Fibroblast of lung (primary cell): ENCODE measurements around the gene GPX8. TPM values are rescaled to one million over a fixed set of nuclear protein-coding genes. Genes with fewer than 3 reads are reported as not detected.

Experiments used
- DNase-seq, 2 donors: peaks; one replicate each; pipeline versions ENCODE4 v3.0.0 to v3.0.0-alpha.2; 2010; ENCODE audit warnings: low read depth in 2 of 2
- H2AFZ ChIP-seq: 2 replicates; pipeline ENCODE4 v1.5.1; 2012; ENCODE audit warnings: low read length, control low read depth, inconsistent platforms
- H3K27ac ChIP-seq: 2 replicates; pipeline ENCODE4 v1.5.1; 2011; ENCODE audit warnings: low read length, control low read depth; ENCODE audit not compliant: insufficient read depth
- H3K27me3 ChIP-seq: 2 replicates; pipeline ENCODE4 v1.5.1; 2011; ENCODE audit warnings: mild to moderate bottlenecking, low read length; ENCODE audit not compliant: control insufficient read depth, insufficient read depth
- H3K36me3 ChIP-seq: 2 replicates; pipeline ENCODE4 v1.5.1; 2011; ENCODE audit warnings: low read length; ENCODE audit not compliant: control insufficient read depth, insufficient read depth
- H3K4me1 ChIP-seq: 2 replicates; pipeline ENCODE4 v1.5.1; 2011; ENCODE audit warnings: low read length; ENCODE audit not compliant: control insufficient read depth, insufficient read depth; ENCODE audit errors: extremely low read depth
- H3K4me2 ChIP-seq: 2 replicates; pipeline ENCODE4 v1.5.1; 2011; ENCODE audit warnings: low read length, control low read depth; ENCODE audit not compliant: insufficient read depth; ENCODE audit errors: extremely low read depth
- H3K4me3 ChIP-seq, 4 experiments: fragments of 200-600 bp in 1 of 4; sonication (generic) in 1 of 4; replicated peaks in 1 of 4; 2 replicates each; pipeline ENCODE4 v1.5.1; 2011 to 2016; ENCODE audit warnings: low read length in 4 of 4, low read depth in 3 of 4, mild to moderate bottlenecking in 3 of 4, control low read depth in 2 of 4, inconsistent platforms in 1 of 4, mixed read lengths in 1 of 4; ENCODE audit not compliant: insufficient read depth in 1 of 4; ENCODE audit errors: control extremely low read depth in 1 of 4
- H3K79me2 ChIP-seq: 2 replicates; pipeline ENCODE4 v1.5.1; 2012; ENCODE audit warnings: mild to moderate bottlenecking, low read length, inconsistent platforms; ENCODE audit not compliant: control insufficient read depth, insufficient read depth
- H3K9ac ChIP-seq: 2 replicates; pipeline ENCODE4 v1.5.1; 2011; ENCODE audit warnings: mild to moderate bottlenecking, low read length, control low read depth; ENCODE audit not compliant: insufficient read depth
- H3K9me3 ChIP-seq: 2 replicates; pipeline ENCODE4 v1.5.1; 2012; ENCODE audit warnings: low read depth, low read length; ENCODE audit not compliant: control insufficient read depth, insufficient read depth
- H4K20me1 ChIP-seq: 2 replicates; pipeline ENCODE4 v1.5.1; 2011; ENCODE audit warnings: low read length; ENCODE audit not compliant: control insufficient read depth, insufficient read depth; ENCODE audit errors: extremely low read depth
- CTCF ChIP-seq, 2 donors: IDR thresholded peaks in 1 of 2; conservative IDR thresholded peaks in 1 of 2; 1 replicate in 1 of 2; 2 replicates in 1 of 2; pipeline ENCODE4 v1.5.1; 2011 to 2012; ENCODE audit warnings: low read length in 2 of 2, control low read depth in 1 of 2, inconsistent platforms in 1 of 2, low read depth in 1 of 2, mild to moderate bottlenecking in 1 of 2
- EZH2 ChIP-seq: IDR thresholded peaks from 2 replicates; pipeline ENCODE4 v1.5.1; 2012; ENCODE audit warnings: low read length, control low read depth, mild to moderate bottlenecking; ENCODE audit errors: missing control alignments
- polyA plus RNA-seq, 2 donors: library from polyadenylated mRNA; depleted of rRNA in 1 of 2; stranded (reverse) in 1 of 2; unstranded in 1 of 2; fragments of >200 nt; gene quantifications; 2 replicates each; pipeline ENCODE4 v1.2.1, GENCODE V29; 2011 to 2012; ENCODE audit warnings: missing spikeins in 1 of 2
- total RNA-seq: library from RNA; depleted of rRNA; stranded (reverse); fragments of >200 nt; gene quantifications from 2 replicates; pipeline ENCODE4 v1.2.1, GENCODE V29; 2014

GPX8 gene
- total and polyA plus RNA-seq, 2 donors (not counting 1 experiment from before 2014, with no cell fraction given) = 84.7 to 241 TPM

- Histone ChIP-seq H3K4me2 (no peak overlapping the region), H3K9ac (no peak overlapping the region), H3K27ac (no peak overlapping the region), H3K36me3 (no peaks in the 10 kb centered on the region), H3K4me1 (peaks cover 8% of the 10 kb centered on the region), H2AFZ (no peak overlapping the region), H4K20me1 (no peaks in the 10 kb centered on the region), H3K4me3 (no peak overlapping the region), H3K79me2 (no peaks in the 10 kb centered on the region), H3K9me3 (no peaks in the 10 kb centered on the region), H3K27me3 (no peaks in the 10 kb centered on the region)
- TF ChIP-seq CTCF (conservative IDR thresholded peaks at IDR 0.05 in 1 of 2, IDR thresholded peaks at IDR 0.05 in 1 of 2; ENCODE audit: low read depth in 1 of 2, low read length in 2 of 2) (no peak), EZH2 (no peak)
- DNase-seq = no peak
Measured at GRCh38 chr5:55149308-55149795, 10.6 kb upstream of the GPX8 start.

- Histone ChIP-seq H3K9ac (no peak overlapping the region), H3K27ac (no peak overlapping the region), H4K20me1 (no peaks in the 10 kb centered on the region), H3K36me3 (no peaks in the 10 kb centered on the region), H3K4me3 (no peak overlapping the region), H3K79me2 (no peaks in the 10 kb centered on the region), H2AFZ (no peak overlapping the region), H3K27me3 (no peaks in the 10 kb centered on the region), H3K9me3 (no peaks in the 10 kb centered on the region), H3K4me1 (peaks cover 12% of the 10 kb centered on the region), H3K4me2 (peak overlapping the region; percentile 48)
- no peak for TF ChIP-seq EZH2
- DNase-seq = peak; percentile 73 to 90
Measured at GRCh38 chr5:55151923-55152842, 7.8 kb upstream of the GPX8 start.

GRCh38 chr5:55154873-55155272 is 5.1 kb upstream of the GPX8 start:
- Histone ChIP-seq H3K79me2 (no peaks in the 10 kb centered on the region), H3K27me3 (no peaks in the 10 kb centered on the region), H3K4me1 (peaks cover 15% of the 10 kb centered on the region), H3K4me2 (peak overlapping the region; percentile 52), H3K27ac (no peak overlapping the region), H3K4me3 (no peak overlapping the region), H4K20me1 (no peaks in the 10 kb centered on the region), H3K36me3 (no peaks in the 10 kb centered on the region), H3K9me3 (no peaks in the 10 kb centered on the region), H3K9ac (no peak overlapping the region), H2AFZ (no peak overlapping the region)
- peak; percentile 62 to 85 for DNase-seq
- TF ChIP-seq EZH2 = no peak
- no peak for TF ChIP-seq CTCF (conservative IDR thresholded peaks at IDR 0.05 in 1 of 2, IDR thresholded peaks at IDR 0.05 in 1 of 2; ENCODE audit: low read depth in 1 of 2, low read length in 2 of 2)
